GM12878 (cell line): ENCODE data around the gene NDUFA9. TPM values are rescaled to one million over a fixed set of nuclear protein-coding genes. Genes with fewer than 3 reads are reported as not detected.

Experiments used
- ATAC-seq: fragments of 200-7000 bp; cut with Tn5 transposase; 3 replicates; pipeline ENCODE4 v1.9.1; 2020; ENCODE audit warnings: mild to moderate bottlenecking, moderate library complexity
- BruUV-seq: library from RNA; stranded (reverse); fragments of 400-500 nt; replicated peaks from 2 replicates; lab custom pipeline; 2021; lab: Mats Ljungman, UMichigan
- CTCF ChIA-PET: fragments of 300-600 bp; sonication (Branson Sonifier 250); formaldehyde crosslinking; extraction: SDS; loops from one replicate; lab custom pipeline; 2021; ENCODE audit warnings: inconsistent platforms; lab: Yijun Ruan, JAX
- POLR2A ChIA-PET: fragments of 350-600 bp; formaldehyde crosslinking; extraction: SDS; loops from one replicate; lab custom pipeline; 2021; ENCODE audit warnings: inconsistent platforms; lab: Charles Lee
- RAD21 ChIA-PET: fragments of 300-600 bp; sonication (Branson Sonifier 250); formaldehyde crosslinking; loops from one replicate; lab custom pipeline; 2023; ENCODE audit warnings: antibody characterized with exemption; ENCODE audit not compliant: unreplicated experiment; lab: Charles Lee
- SMC1A ChIA-PET: fragments of 300-600 bp; sonication (Branson Sonifier 250); formaldehyde crosslinking; loops from one replicate; lab custom pipeline; 2023; ENCODE audit not compliant: unreplicated experiment, uncharacterized antibody; lab: Charles Lee
- DNase-seq: peaks from one replicate; pipeline ENCODE4 v3.0.0-alpha.2; 2011; ENCODE audit warnings: low read depth, low spot score
- FAIRE-seq: peaks from 3 replicates; lab custom pipeline; 2011; peaks lifted over from hg19 to GRCh38; lab: Jason Lieb, UNC
- H2AFZ ChIP-seq: 2 replicates; pipeline ENCODE4 v1.6.0; 2011; ENCODE audit warnings: low read depth, low read length, control low read depth; ENCODE audit not compliant: control insufficient read depth
- H3K27ac ChIP-seq: 2 replicates; pipeline ENCODE4 v1.5.1; 2011; ENCODE audit warnings: control low read depth; ENCODE audit not compliant: control insufficient read depth, insufficient read depth
- H3K27me3 ChIP-seq, 2 experiments: replicated peaks in 1 of 2; 2 replicates each; pipeline versions ENCODE4 v1.6.0 to v1.6.1; 2011; ENCODE audit warnings: low read length in 1 of 2; ENCODE audit not compliant: control insufficient read depth in 2 of 2, insufficient read depth in 2 of 2
- H3K36me3 ChIP-seq, 2 experiments: 2 replicates each; pipeline ENCODE4 v1.5.1; 2011; ENCODE audit warnings: low read length in 1 of 2; ENCODE audit not compliant: control insufficient read depth in 2 of 2, insufficient read depth in 2 of 2
- H3K4me1 ChIP-seq: 2 replicates; pipeline ENCODE4 v1.6.1; 2011; ENCODE audit warnings: mild to moderate bottlenecking, low read length, moderate library complexity, mixed read lengths; ENCODE audit not compliant: control insufficient read depth, insufficient read depth
- H3K4me2 ChIP-seq: 2 replicates; pipeline ENCODE4 v1.6.0; 2011; ENCODE audit warnings: control low read depth; ENCODE audit not compliant: control insufficient read depth, insufficient read depth
- H3K4me3 ChIP-seq: fragments of 200-600 bp; sonication (generic); 2 replicates; pipeline ENCODE4 v1.5.1; 2016
- H3K79me2 ChIP-seq: 2 replicates; pipeline ENCODE4 v1.6.0; 2011; ENCODE audit warnings: low read length; ENCODE audit not compliant: control insufficient read depth, insufficient read depth
- H3K9ac ChIP-seq: 2 replicates; pipeline ENCODE4 v1.8.0; 2011; ENCODE audit warnings: low read length, control low read depth, mixed read lengths; ENCODE audit not compliant: control insufficient read depth, insufficient read depth
- H3K9me3 ChIP-seq: replicated peaks from 3 replicates; pipeline ENCODE4 v1.5.1; 2011; ENCODE audit warnings: mild to moderate bottlenecking, low read length; ENCODE audit not compliant: control insufficient read depth, insufficient read depth
- H4K20me1 ChIP-seq: 2 replicates; pipeline ENCODE4 v1.6.0; 2011; ENCODE audit not compliant: control insufficient read depth, insufficient read depth
- BMI1 ChIP-seq: fragments of 450-650 bp; IDR thresholded peaks from 2 replicates; pipeline ENCODE4 v1.6.1; 2016; ENCODE audit warnings: mild to moderate bottlenecking, moderate library complexity, borderline replicate concordance
- CBX5 ChIP-seq: sonication (generic); IDR thresholded peaks from 2 replicates; pipeline ENCODE4 v1.6.1; 2016; ENCODE audit warnings: low read depth, moderate library complexity, mild to moderate bottlenecking, inconsistent platforms
- CHD4 ChIP-seq: fragments of 200-600 bp; sonication (generic); IDR thresholded peaks from 2 replicates; pipeline ENCODE4 v1.6.1; 2016; ENCODE audit warnings: mild to moderate bottlenecking
- ESRRA ChIP-seq: IDR thresholded peaks from 2 replicates; pipeline ENCODE4 v1.6.1; 2012; ENCODE audit warnings: mild to moderate bottlenecking, low read length, improper control_type of control experiment
- FOXM1 ChIP-seq: IDR thresholded peaks from 2 replicates; pipeline ENCODE4 v1.6.1; 2012; ENCODE audit warnings: low read depth, mild to moderate bottlenecking, inconsistent platforms, low read length, moderate library complexity
- IRF4 ChIP-seq: IDR thresholded peaks from 2 replicates; pipeline ENCODE4 v1.6.1; 2011; ENCODE audit warnings: low read depth, low read length
- MTA2 ChIP-seq: fragments of 450-650 bp; IDR thresholded peaks from 2 replicates; pipeline ENCODE4 v1.6.1; 2016; ENCODE audit warnings: low read depth, mild to moderate bottlenecking, moderate library complexity
- MXI1 ChIP-seq: fragments of 150-350 bp; IDR thresholded peaks from 2 replicates; pipeline ENCODE4 v1.6.1; 2011; ENCODE audit warnings: low read depth, mild to moderate bottlenecking, inconsistent platforms, low read length, improper control_type of control experiment
- NFYB ChIP-seq: IDR thresholded peaks from 2 replicates; pipeline ENCODE4 v1.6.1; 2011; ENCODE audit warnings: low read depth, mild to moderate bottlenecking, low read length, improper control_type of control experiment, moderate library complexity; ENCODE audit not compliant: insufficient read depth
- PAX8 ChIP-seq: fragments of 450-650 bp; IDR thresholded peaks from 2 replicates; pipeline ENCODE4 v1.6.1; 2017; ENCODE audit warnings: mild to moderate bottlenecking, moderate library complexity
- PKNOX1 ChIP-seq: fragments of 450-650 bp; IDR thresholded peaks from 2 replicates; pipeline ENCODE4 v1.6.1; 2016; ENCODE audit warnings: mild to moderate bottlenecking
- PML ChIP-seq: IDR thresholded peaks from 2 replicates; pipeline ENCODE4 v1.6.1; 2012; ENCODE audit warnings: low read length, inconsistent platforms
- RCOR1 ChIP-seq: conservative IDR thresholded peaks from 2 replicates; pipeline ENCODE4 v1.6.1; 2012; ENCODE audit warnings: low read depth, low read length, improper control_type of control experiment
- SKIL ChIP-seq: fragments of 450-650 bp; IDR thresholded peaks from 2 replicates; pipeline ENCODE4 v1.6.1; 2017; ENCODE audit warnings: mild to moderate bottlenecking, low read depth, inconsistent platforms; ENCODE audit not compliant: poor library complexity, severe bottlenecking
- SUZ12 ChIP-seq: fragments of 200-600 bp; sonication (generic); IDR thresholded peaks from one replicate; pipeline ENCODE4 v1.6.1; 2018; ENCODE audit warnings: antibody characterized with exemption, mild to moderate bottlenecking; ENCODE audit not compliant: unreplicated experiment
- TCF12 ChIP-seq: IDR thresholded peaks from 2 replicates; pipeline ENCODE4 v1.6.1; 2011; ENCODE audit warnings: low read depth, mild to moderate bottlenecking, low read length
- WGBS: methylation state at CpG from one replicate; pipeline ENCODE4 v1.1.6; 2016; ENCODE audit warnings: low lambda C conversion rate; ENCODE audit not compliant: insufficient replicate concordance, insufficient coverage; ENCODE audit errors: missing lambda C conversion rate; 5-methylcytosine and 5-hydroxymethylcytosine counted together
- in situ Hi-C: fragments of 300-500 bp; cut with MboI; formaldehyde crosslinking; loops from 9 replicates; pipeline ENCODE4 v1.14.3; 2018; ENCODE audit warnings: mixed read lengths
- intact Hi-C: fragments of 100-400 bp; cut with micrococcal nuclease; formaldehyde crosslinking; loops from one replicate; pipeline ENCODE4 v1.14.2; 2022; ENCODE audit not compliant: unreplicated experiment
- polyA plus RNA-seq, 11 experiments: library from polyadenylated mRNA; depleted of rRNA in 4 of 11; unstranded in 6 of 11; stranded (reverse) in 5 of 11; fragments of >200 nt; fragmentation: Nextera tagmentation in 4 of 11; fragmentation: Illumina TruSeq in 1 of 11; extraction: Ambion mirVana in 4 of 11; extraction: Trizol in 1 of 11; gene quantifications; 1 replicate in 1 of 11; 2 replicates in 10 of 11; pipeline versions ENCODE4 v1.2.1 to v1.2.3, GENCODE V29; 2011 to 2016; ENCODE audit warnings: inconsistent platforms in 2 of 11, missing spikeins in 2 of 11, low read depth in 1 of 11
- total RNA-seq, 4 experiments: library from RNA; depleted of rRNA in 3 of 4; stranded (reverse); fragments of >200 nt in 3 of 4; fragmentation: Illumina TruSeq in 1 of 4; extraction: Trizol in 1 of 4; gene quantifications; 2 replicates each; pipeline versions ENCODE4 v1.2.1 to v1.2.3, GENCODE V29; 2013 to 2021

Gene NDUFA9
- total and polyA plus RNA-seq, 10 of the 15 experiments (the other 5 are each of a cell fraction or from before 2014, with no cell fraction given): 95.2 to 472 (median 151) TPM

- no peaks in the 10 kb centered on the region for H4K20me1 ChIP-seq
- BruUV-seq: no TSS peak
- intact Hi-C loops: no loop called here
- ChIA-PET RAD21 (no interaction called here), POLR2A (no interaction called here), SMC1A (interaction anchor here (1.0 to 1.1 kb wide), 2 partner anchors 8 to 49 kb away, joined by 3 read pairs; no protein-coding TSS in a partner anchor)
- no peak overlapping the region for H3K4me2 ChIP-seq
- FAIRE-seq (no peak), DNase-seq (no peak), ATAC-seq (no peak)
- no peak overlapping the region for H3K27ac ChIP-seq
- in situ Hi-C loops: no loop called here
- H3K4me3 ChIP-seq: no peak overlapping the region
- peaks cover 2 to 35% of the 10 kb centered on the region in 2 experiments; a peak in 3 of 4 replicates for H3K36me3 ChIP-seq
- no peak overlapping the region for H2AFZ ChIP-seq
- no peaks in the 10 kb centered on the region for H3K27me3 ChIP-seq
- H3K9me3 ChIP-seq: no peaks in the 10 kb centered on the region
- H3K79me2 ChIP-seq: peaks cover 42% of the 10 kb centered on the region
- H3K4me1 ChIP-seq: 0 out of 2 replicates have a peak, but pooled peaks cover 3% of the 10 kb centered on the region
- TF ChIP-seq FOXM1 (no peak), PAX8 (no peak), SUZ12 (no peak)
- TF ChIP-seq, all 136 proteins: peak for 0
- CTCF ChIA-PET: interaction anchor here (0.9 kb wide), 1 partner anchor 73 kb away, joined by 3 read pairs; no protein-coding TSS in a partner anchor
- no peak overlapping the region for H3K9ac ChIP-seq
- 43% methylated on average over 2 of the region's 2 CpGs for WGBS
These were observed 4.8 kb downstream of the NDUFA9 start for GRCh38 chr12:4653691-4654090.

GRCh38 chr12:4663971-4664505 lies 15.1 kb downstream of the NDUFA9 start:
- ChIA-PET CTCF (interaction anchor here (1.6 kb wide), 1 partner anchor 15 kb away, joined by 6 read pairs; the partner anchor contains the start of genes AKAP3 and NDUFA9), POLR2A (interaction anchor here (0.6 kb wide), 1 partner anchor 829 kb away, joined by 3 read pairs; no protein-coding TSS in a partner anchor), SMC1A (no interaction called here), RAD21 (no interaction called here)
- BruUV-seq: no TSS peak
- Histone ChIP-seq H2AFZ (no peak overlapping the region), H3K27me3 (no peaks in the 10 kb centered on the region), H3K9me3 (no peaks in the 10 kb centered on the region), H3K27ac (no peak overlapping the region), H3K79me2 (no peaks in the 10 kb centered on the region), H3K36me3 (peaks cover 7 to 63% of the 10 kb centered on the region in 2 experiments)
- no peak for FAIRE-seq
- DNase-seq: no peak
- 52% methylated on average over 3 of the region's 3 CpGs for WGBS
- intact Hi-C loops: no loop called here
- in situ Hi-C loops: no loop called here
- no peak for TF ChIP-seq CHD4
- no peak for TF ChIP-seq RCOR1
- no peak for TF ChIP-seq IRF4
- TF ChIP-seq SKIL: no peak
- no peak for TF ChIP-seq NFYB
- no peak for TF ChIP-seq MXI1
- TF ChIP-seq TCF12: no peak
- TF ChIP-seq PKNOX1: no peak
- TF ChIP-seq MTA2: no peak
- no peak for TF ChIP-seq BMI1
- no peak for TF ChIP-seq PML
- no peak for TF ChIP-seq ESRRA
- no peak for TF ChIP-seq CBX5
- TF ChIP-seq, all 136 proteins: peak for 0
- H3K4me3 ChIP-seq: no peak overlapping the region
- ATAC-seq: no peak
- no peak overlapping the region for H3K9ac ChIP-seq
- H3K4me2 ChIP-seq: no peak overlapping the region
- H3K4me1 ChIP-seq: no peaks in the 10 kb centered on the region
- no peaks in the 10 kb centered on the region for H4K20me1 ChIP-seq
